CD4-positive, alpha-beta T cell treated with Interleukin-12 subunit alpha and Interleukin-12 subunit beta, for 1 hour (primary cell): Measurements from ENCODE around the gene DMRT1.

Source experiments
- DNase-seq: peaks from one replicate; pipeline ENCODE4 v3.0.0-alpha.2; 2020

Gene DMRT1

DNA sequence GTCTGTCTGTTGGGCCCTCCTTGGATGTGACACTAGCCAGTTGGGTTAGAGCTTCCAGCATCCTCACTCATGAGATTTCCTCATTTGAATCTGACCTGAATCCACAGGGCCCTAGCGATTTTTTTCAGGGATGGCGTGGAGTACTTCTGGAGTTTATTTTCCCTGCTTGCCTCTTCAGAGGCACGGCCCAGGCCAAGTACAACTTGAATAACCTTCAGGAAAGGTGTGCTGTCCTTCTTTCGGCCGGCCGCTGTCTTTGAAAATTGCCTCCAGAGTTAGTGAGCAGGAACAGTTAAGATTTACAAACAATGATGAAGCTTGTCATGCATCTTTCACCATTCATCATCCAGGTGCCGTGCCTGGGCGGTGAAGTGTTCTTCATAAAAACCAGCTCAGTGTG lies 85.5 kb downstream of the DMRT1 start:
- no peak for DNase-seq

DNA sequence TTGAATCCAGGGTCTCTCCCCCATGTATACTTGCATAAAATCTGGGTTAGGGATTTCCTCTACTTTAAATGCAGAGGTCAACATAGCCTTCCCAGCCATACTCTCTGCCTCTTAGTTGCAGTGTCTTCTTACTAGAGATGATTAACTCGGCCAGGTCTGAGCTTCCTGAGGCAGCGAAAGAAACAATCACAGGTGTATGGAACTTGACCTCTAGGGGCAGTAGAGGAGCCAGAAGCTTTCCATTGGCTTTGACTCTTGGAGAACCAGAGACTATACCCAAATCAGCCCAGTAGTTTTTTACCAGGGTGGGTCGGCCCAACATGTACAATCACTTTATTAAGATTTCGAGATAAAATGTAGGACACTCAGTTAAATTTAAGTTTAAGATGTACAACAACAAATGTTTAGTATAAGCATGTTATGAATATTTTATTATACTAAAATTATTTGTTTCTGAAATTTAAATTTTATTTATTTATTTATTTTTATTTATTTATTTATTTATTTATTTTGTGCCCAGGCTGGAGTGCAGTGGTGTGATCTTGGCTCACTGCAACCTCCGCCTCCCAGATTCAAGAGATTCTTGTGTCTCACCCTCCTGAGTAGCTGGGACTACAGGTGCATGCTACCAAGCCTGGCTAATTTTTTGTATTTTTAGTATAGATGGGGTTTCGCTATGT lies 87.0 kb downstream of the DMRT1 start:
- no peak for DNase-seq

DNA sequence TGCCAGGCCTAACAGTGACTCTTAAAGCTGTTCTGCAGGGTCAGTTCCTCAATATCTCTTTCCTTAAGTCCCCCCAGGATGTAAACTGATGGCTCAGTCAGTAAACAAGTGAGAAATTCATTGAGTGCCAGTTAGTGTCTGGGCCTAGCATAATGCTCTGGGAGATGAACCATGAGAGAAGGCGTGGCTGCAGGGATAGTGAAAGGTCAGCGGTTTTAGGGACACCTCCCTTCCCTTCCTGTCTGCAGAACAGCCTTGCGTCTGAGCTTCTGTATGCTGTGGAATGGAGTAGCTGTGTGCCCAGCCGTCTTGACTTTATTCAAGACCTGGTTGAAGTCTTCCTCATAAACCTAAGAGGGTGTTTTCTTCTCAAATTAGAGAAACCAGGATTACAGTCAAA lies 88.2 kb downstream of the DMRT1 start:
- no peak for DNase-seq

DNA sequence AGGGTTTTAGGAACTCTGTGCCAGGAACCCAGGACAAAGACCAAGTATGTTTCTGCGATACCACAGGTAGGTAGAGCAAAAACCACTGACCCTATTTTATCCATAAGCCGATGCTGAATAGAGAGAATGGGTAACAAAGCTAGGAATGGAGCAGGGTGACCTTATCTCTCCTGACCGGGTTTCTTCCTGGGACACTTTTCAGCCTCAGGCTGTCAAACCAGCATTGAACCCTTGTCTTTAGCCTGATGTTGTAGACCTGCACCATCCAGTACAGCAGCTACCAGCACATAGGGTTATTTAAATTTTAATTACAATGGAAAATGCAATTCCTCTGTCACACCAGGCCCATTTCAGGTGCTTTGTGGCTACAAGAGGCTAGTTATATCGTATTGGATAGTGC lies 91.9 kb downstream of the DMRT1 start:
- no peak for DNase-seq

DNA sequence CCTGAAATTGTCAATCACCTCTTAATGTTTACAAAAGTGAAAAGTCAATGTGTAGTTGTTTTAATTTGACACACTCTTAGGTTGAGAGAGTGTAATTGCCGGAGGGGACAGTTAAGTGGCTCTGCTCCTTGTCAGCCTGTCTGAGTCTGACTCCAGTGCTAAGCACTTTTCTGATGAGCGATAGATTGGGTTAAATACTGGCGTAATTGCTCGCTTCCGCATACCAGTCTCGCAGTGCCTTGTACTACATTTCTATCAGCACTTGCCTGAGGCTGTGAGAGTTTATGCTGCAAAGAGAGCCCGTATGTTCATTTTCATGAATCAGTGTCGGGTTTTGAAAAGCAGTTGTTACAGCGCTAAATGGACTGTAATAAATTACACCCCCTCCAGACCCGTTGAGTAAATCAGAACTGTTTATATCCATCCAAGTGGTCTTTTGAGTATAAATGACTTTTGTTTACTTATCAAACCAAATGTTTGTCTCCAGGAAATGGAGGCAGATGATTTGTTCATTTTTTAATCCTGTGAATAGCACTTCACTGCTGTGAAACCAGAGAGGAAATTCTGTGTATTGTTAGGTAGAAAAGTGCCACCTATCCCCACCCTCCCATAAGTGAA lies 94.0 kb downstream of the DMRT1 start:
- no peak for DNase-seq

DNA sequence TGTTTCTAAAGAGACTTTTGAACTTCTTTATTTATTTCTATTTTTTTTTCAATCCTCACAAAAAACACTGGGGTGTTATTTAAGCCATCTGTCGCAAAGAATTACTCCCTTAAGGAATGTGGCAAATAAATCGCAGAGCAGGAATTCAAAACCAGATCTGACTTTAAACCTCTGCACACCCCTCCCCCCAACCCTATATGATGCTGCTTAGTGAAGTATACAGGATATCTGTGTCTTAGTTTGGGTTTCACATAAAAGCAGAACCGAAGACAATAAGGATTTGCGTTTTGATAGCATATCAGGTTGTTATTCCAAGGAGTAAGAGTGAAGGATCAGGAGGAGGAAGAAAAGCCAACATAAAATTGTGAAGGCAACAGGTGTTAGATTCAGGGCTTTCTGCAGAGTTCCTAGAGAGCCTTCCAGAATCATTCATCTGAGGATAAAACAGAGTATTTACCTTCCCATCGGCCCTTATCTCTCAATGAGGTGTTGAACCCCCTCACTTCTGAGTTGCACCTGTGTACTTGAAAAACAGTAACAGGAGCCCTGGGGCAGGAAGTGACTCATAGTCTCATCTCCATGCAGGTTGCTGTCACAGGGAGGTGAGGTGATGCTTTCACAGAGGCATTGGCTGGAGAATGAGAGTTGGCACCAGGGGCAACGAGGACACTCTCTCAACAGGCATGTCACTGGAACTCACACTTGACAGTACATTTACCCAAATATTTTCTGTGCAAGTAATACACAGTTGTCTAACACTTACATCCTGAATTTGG lies 101.5 kb downstream of the DMRT1 start:
- DNase-seq = no peak

DNA sequence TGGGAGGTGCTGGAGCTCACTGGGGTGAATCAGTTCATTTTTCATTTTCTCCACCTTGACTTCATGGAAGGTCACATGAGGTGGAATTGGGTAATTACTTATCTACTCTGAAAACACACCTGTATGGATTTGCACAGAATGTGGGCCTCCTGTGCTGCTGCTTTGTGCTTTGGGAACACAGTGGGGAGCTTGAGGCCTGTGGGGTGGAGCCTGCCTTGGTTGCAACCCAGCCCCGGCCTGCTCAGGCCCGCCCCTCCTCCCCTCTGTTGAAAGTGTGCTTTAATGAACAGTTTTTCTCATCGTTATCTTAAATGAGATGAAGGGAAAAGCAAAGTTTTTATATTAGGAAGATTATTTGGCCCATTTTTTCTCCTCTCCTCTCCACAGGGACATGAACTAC lies 106.5 kb downstream of the DMRT1 start:
- no peak for DNase-seq

DNA sequence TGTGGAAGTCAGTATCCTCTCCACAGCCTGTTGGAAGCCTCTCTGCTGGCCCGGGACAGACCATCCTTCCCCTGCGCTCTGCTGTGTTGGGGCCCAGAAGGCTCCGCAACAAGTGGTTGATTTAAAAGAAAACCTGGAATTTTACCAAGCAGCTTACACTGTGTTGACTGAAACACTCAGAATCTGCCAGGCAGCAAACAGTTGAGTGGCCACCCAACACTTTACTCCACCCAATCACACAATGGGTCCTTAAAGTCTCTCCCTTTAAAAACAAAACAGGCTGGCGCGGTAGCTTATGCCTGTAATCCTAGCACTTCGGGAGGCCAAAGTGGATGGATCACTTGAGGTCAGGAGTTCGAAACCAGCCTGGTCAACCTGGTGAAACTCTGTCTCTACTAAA lies 107.0 kb downstream of the DMRT1 start:
- DNase-seq = no peak

DNA sequence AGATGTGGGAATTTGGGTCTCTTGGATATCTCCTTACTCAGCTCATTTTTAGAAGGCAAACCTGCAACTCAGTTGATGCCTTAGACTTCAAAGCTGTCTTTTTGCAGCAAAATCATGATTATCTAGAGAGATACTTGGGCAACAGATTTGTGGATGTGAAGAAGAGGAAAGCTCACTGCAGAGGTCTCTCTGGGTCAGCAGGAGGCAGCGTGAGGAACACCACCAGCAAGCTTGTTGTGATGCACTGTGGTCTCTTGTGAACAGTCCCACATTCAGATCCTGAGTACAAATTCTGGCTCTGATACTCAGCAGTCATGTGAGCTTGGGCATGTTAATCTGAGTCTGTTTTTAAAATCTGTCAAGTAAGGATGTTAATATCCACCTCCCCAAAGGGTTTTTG lies 108.6 kb downstream of the DMRT1 start:
- DNase-seq = no peak

DNA sequence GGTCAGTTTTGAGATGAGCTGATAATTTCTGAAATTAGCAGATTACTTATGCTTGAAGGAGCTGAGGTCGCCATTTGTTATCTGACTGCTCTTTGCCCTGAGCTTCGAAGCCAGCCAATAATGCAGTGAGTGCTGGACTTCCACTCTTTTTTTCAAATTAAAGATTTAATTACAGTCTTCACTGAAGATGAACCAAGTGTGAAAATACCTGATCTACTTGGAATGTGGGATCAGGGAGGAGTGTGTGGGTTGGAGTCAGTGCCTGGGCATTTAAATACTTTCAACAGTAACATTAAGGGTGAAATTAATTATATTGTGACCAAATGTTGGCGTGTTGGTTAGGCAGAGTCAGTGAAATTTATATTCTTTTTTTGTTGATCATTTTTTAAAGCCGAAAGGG lies 111.0 kb downstream of the DMRT1 start:
- DNase-seq = no peak

DNA sequence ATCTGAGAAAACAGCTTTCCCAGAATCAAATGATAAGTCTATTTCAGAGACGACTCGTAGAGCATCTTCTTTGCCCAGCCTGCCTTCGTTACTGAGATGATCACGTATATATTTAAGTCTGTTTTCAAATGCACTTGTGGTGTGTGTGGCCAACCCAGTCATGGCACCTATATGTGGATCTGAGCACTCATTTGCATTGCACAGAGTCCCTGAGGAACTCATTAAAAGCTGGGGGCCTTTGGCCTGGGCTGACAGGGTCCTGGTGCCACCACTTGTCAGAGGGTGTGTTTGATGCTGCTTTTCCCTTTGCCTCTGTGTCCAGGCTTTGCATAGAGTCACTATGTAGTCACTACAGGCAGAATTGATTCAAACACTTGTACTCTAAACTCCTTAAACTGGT lies 117.6 kb downstream of the DMRT1 start:
- DNase-seq = no peak

DNA sequence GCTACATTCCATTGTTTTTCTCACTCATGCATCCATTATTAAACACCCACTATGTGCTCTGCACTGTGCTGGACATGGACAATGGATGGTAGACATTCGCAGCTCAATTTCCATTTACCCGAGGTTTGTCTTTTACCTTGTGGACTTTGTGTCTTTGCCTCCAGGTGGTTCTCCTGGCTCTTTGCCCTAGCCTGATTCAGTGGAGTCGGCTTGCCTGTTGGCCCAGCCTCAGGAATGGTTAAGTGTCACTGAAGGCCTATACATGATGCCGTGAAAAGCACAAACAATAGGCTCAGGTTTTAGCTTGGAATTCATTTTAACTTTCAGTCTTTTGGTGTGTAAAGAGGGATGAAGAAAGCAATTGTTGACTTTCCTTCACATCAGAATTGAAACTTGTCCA lies 118.4 kb downstream of the DMRT1 start:
- no peak for DNase-seq

DNA sequence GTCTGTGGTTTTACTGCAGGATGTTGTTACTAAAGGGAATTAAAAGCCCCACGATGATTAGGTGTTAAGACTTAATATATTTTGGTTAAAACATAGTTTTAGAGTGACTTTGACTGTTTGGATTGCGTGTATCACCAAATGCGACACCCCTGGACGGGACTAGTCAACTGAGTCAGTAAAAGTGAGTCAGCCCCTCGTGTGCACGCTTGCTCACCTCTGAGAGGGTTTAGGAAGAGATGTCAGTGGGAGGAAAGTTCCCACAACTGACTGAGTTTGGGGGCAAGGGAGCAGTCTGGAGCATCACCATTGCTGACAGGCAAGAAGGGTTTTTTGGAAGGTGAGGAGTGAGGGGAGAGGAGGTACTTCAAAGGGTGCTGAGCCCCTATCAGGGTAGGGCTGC lies 120.5 kb downstream of the DMRT1 start:
- DNase-seq = no peak

DNA sequence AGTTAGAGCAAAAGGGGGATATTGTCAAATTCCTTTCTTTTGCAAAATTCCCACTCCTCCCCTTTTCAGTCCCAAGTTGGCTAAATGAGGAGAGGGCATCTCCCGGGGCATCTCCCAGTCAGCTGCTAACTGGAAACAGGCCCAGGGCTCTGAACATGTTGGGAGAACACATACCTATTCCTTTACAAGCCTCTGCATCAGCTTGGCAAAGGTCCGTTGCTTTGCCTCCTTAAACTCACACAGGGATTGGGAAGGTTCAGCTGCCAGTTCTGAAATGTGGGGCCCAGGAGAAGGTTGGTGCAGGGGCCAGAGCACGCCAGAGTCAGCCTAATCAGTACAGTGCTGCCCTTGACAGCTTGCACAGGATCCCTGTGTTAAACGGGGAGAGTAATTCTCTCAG lies 124.0 kb downstream of the DMRT1 start:
- no peak for DNase-seq

DNA sequence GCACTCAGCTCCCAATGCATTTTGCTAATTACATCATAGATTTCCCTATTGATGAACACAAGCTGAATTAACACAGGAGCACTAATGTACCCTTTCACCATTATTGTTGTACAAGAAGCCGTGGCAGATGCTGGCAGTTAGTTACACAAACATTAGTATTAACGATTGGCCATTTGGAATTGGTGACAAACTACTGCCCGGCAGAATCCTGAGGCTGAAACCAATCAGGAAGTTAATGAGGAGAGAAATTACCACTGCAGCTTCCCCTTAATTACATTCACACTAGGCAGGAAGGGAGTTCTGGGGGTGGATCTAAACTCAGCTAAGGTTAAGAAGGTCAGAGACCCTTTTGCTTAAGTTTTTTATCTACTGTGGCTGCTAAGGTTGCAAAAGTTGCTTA lies 125.4 kb downstream of the DMRT1 start:
- no peak for DNase-seq

DNA sequence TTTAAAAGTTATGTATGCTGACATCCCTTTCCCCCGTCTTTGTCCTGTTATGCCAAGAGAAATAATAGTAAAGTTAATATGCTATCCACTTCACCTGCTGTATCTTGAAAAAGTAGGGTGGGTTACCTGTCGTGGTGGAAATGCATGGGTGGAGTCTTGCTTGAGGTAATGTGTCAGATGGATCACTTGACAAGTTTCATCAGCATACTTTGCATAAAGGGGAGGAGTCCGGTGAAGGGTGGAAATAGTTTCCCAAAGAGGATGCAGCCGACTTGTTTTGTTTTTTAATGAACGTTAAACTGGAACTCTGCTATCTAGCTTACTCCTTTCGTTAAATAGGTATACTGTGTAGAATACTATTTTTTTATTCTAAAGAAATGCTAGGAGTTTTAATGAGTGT lies 125.9 kb downstream of the DMRT1 start:
- no peak for DNase-seq

DNA sequence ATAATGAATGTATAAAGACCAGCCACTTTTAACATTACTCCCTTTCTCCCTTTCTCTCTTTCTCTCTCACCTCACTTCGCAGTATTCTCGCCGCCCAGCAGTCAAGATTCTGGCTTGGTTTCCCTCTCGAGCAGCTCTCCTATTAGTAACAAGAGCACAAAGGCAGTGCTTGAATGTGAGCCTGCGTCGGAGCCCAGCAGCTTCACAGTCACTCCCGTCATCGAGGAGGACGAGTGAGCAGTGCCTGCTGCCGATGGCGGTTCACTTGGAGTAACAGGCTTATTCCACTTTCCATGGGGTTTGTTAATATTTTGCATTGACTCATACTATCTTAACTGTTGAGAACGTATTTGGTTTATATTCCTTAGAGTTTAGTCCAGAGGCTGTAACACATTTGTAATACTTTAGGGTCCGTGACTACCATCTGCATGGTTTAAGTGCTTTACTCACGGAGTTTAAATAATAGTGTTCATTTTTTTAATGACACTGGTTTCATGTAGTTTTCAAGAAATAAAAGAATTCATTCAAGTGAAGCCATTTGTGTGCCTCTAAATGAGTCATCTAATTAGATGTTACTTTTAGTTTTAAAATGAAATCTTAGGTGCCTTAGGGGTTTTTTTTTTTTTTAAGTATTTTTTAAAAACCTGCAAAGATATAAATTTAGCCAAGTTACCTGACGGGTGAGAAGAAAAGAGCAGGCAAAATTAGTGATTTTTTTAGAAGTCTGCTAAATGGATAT lies 126.6 kb downstream of the DMRT1 start:
- DNase-seq = no peak

DNA sequence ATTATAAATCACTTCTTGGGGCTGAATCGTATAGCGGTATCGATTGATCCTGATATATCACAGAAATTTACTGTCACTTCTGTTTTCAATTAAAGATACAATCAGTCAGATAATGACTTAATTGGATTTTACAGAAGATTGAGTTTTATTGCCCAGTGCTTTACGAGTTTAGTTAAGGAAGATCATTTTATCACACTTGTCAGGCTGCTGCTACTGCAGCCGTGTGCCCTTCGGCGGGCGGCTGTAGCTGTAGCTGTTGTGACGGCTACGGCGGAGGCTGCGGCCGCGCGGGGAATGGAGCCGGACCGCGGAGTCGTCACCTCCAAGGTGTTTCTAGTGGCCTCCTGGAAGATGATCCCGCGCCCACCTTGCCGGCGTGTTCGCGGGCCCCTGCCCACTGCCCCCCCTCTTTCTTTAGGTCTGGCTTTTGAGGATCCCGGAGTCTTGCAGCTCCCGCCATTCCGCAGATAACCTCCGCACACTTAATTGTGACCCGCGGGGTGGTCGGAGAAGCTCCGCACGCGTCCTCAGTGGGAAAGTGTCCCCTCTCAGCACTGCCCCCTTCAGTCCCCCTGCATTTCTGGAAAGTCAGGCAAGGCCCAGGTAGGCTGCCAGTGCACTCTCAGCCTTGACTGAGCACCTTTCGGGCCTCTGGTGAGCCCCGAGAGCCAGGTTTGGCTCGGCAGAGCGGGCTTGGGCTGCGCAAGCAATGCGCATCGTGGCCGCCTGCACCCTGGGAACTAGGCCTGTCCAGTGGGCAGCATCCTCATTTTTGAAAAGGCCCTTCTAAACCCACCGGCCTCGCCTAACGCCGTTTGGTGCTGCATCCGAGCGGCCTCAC lies 128.0 kb downstream of the DMRT1 start:
- DNase-seq = no peak

DNA sequence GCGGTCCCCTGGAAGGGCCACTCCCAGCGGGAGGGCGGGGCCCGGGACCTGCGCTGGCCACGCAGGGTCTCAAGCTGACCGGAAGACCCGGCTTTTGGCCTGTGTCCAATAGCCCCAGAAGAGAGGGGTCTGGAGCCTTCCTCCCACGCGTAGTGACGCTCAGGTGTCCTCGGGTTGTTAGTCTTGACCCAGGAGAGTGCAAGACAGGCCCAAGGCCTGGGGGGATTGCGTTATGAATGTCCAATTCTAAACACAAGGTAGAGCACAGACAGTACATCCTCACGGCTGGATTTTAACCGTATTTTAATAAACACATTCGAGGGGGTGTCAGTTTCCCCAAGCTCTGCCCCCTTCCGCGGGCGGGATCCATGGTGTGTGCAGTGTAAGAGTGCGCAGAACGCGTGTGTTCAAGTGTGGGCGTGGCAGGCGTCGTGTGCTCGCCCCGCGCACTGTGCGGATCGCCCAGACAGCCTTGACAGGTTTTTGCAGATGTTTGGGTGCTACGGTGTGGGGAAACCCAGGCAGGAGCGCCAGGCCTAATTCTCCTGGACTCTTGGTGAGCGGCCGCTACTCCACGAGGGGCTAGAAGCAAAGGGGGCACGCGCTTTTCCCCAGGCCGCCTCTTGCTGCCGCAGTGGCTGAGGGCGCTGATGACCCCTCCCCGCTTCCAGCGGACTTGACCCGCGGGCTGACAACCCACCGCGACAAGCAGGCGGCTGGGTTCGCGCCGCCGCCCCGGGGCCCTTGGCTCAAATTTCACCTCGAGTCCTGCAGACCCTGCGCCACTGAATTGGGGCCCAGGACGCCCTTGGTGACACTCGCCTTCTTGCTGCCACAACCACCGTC lies 128.9 kb downstream of the DMRT1 start:
- DNase-seq = no peak

DNA sequence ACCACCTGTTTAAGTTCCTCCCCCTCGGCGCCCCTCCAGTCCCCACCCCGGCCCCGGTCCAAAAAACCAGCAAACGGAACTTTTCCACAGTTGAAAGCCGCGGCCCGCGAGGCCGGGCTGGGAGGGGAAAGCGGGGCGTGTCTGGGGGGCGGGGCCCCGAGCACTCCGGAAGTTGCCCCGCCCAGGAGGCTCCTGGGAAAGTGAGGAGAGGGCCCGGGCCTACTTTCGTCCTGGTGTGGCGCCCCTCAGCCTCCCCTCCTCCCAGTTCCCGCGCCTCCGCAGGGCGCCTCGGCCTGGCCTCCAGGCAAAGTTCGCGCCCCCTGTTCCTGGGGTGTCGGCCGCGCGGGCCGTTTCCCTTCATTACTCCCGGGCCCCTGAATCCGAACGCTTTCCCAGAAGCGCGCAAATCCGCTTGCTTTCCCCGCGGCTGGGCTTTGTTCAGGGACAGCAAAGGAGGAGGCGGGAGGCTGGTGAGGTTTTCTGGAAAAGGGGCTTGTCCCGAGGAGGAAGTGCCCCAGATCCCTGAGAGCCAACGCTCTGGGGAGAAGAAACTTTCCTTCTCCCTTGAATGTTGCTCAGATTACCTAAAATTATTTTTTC lies 130.5 kb downstream of the DMRT1 start:
- no peak for DNase-seq
